HPDE6-E6E7 (cell line): ENCODE results near the gene NEK11.

Source experiments
- DNase-seq: peaks from one replicate; pipeline ENCODE4 v3.0.0; 2011; ENCODE audit warnings: missing footprints; ENCODE audit errors: extremely low spot score

The NEK11 gene

GRCh38 chr3:131026321-131027151, at the start of gene NEK11, which contains the start of gene ASTE1:
Gene NEK11, plus strand, starts transcription at chr3:131026877. Its CDS starts 2,832 bp downstream, at chr3:131029709.
Gene ASTE1, minus strand, starts transcription at chr3:131026825. Its CDS starts 1,519 bp downstream, at chr3:131025306.
- peak; percentile 75 for DNase-seq

- no peak for DNase-seq
Measured at GRCh38 chr3:130979117-130979516, 47.6 kb upstream of the NEK11 start.

GRCh38 chr3:130981469-130981868, 45.2 kb upstream of the NEK11 start:
- DNase-seq: no peak

GRCh38 chr3:130990282-130990681, 36.4 kb upstream of the NEK11 start:
- no peak for DNase-seq

GRCh38 chr3:130991126-130991525, 35.6 kb upstream of the NEK11 start:
- no peak for DNase-seq

GRCh38 chr3:130992344-130992743, 34.3 kb upstream of the NEK11 start:
- no peak for DNase-seq

GRCh38 chr3:130997289-130997688, 29.4 kb upstream of the NEK11 start:
- no peak for DNase-seq

- DNase-seq: no peak
Measured at GRCh38 chr3:131001071-131001470, 25.6 kb upstream of the NEK11 start.

- no peak for DNase-seq
Measured at GRCh38 chr3:131004603-131005002, 22.1 kb upstream of the NEK11 start.

GRCh38 chr3:131007256-131007655, 19.4 kb upstream of the NEK11 start:
- DNase-seq: no peak

GRCh38 chr3:131007782-131008181, 18.9 kb upstream of the NEK11 start:
- DNase-seq: no peak

- no peak for DNase-seq
Measured at GRCh38 chr3:131008326-131008725, 18.4 kb upstream of the NEK11 start.

- DNase-seq: no peak
Measured at GRCh38 chr3:131009698-131010097, 17.0 kb upstream of the NEK11 start.

- no peak for DNase-seq
Measured at GRCh38 chr3:131018970-131019369, 7.7 kb upstream of the NEK11 start.

GRCh38 chr3:131020122-131020693, 6.5 kb upstream of the NEK11 start:
- no peak for DNase-seq

- no peak for DNase-seq
Measured at GRCh38 chr3:131025539-131025938, 1.1 kb upstream of the NEK11 start.

- DNase-seq: no peak
Measured at GRCh38 chr3:131028844-131029243, 2.2 kb downstream of the NEK11 start.

GRCh38 chr3:131031660-131032059, 5.0 kb downstream of the NEK11 start:
- no peak for DNase-seq

GRCh38 chr3:131033480-131034080, 6.9 kb downstream of the NEK11 start:
- DNase-seq: no peak

- no peak for DNase-seq
Measured at GRCh38 chr3:131036200-131036816, 9.6 kb downstream of the NEK11 start.

- DNase-seq: no peak
Measured at GRCh38 chr3:131036986-131037385, 10.3 kb downstream of the NEK11 start.

- DNase-seq: no peak
Measured at GRCh38 chr3:131038326-131038725, 11.6 kb downstream of the NEK11 start.
